ENCODE data around the gene RPL36. TPM values are rescaled to one million over a fixed set of nuclear protein-coding genes. Genes with fewer than 3 reads are reported as not detected.

RPL36 gene
- 215 and 555 TPM in 2 replicates for total RNA-seq

DNA sequence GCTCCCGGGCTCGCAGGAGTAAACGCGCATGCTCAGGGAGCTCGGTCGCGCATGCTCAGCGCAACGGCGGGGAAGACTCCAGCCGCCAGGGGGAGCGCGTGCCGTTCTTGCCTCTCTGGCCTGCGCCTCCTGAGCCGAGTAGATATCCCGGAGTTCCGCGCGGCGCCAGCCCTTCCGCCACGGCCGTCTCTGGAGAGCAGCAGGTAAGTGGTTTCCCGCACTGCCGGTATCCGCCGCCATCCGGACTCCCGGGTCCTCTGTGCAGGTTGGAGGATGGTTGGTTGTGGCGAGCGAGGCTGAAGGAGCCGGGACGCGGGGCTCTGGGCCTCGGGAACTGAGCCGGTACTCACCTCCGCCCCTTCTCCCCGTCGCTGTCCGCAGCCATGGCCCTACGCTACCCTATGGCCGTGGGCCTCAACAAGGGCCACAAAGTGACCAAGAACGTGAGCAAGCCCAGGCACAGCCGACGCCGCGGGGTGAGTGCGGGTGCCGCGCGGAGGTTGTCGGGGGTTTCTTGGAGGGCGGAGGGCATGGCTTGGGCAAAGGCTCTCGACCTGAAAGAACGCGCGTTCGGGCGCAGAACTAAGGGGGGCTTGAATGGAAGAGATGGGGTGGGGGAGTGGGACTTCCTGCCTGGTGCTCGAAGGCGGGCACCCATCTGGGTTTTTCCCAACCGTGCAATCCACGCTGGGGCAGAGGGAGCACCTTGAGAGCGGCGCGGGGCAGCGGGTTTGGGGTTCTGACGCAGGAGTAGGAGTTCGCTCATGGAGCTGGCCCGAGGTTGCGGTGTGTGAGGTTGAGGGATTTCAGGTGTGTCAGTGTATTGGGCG is at the start of gene RPL36:
RPL36 (plus strand) TSS at position 171 of the 830 bp plus-strand sequence; CDS start at position 384, 213 bp downstream.

DNA sequence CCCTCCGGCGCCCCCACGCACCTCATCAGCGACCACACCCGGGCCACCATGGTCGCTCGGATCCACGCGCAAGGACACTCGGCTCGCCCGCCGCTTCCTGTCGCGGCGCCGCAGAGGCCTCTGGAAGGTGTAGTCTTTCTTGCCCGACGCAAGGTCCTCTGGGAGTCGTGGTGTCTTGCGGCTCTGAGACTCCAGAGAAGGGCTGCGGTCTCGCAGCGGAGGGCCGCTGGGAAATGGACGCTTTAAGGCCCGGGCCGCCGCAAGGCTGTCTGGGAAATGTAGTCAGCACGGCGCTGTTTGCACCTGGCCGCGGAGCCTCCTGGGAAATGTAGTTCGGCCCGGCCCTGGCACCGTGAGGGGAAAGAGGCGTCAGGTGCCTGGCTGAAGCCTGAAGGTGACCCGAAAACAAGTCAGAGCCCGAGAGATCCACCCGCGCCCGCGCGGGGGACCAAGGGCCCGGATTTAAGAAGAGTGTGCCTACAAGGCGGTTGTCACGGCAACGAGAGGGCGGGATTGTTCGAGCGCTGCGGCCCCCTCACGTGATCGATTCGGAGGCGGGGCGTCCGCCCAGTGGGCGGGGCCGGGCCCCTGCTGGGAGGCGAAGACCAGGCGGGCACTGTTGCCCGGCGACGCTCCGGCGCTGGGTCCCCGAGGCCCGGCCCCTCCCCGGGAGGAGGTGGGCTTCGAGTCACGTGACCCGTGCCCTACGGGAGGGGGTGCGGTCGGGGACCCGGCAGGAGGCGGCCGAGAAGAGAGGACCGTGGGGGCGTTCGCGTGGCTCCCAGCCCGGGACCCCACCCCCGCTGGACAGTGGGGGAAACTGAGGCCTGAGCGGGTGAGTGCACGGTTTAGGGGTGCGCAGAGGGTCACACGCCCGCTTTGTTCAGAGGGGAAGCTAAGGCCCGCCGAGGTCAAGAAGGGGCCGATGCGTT is 9.4 kb upstream of the RPL36 start, which contains the start of the genes HSD11B1L and MICOS13:
HSD11B1L (plus strand) TSS at position 591 of the 932 bp plus-strand sequence. CDS start 3,806 bp downstream, outside the sequence.
MICOS13 (minus strand) TSS at position 80 of the 932 bp plus-strand sequence; CDS start at position 50, 30 bp downstream.

GRCh38 chr19:5719961-5720790 is 30.1 kb downstream of the RPL36 start, which contains the start of the genes CATSPERD and LONP1:
Gene CATSPERD, plus strand, starts transcription at chr19:5720637. Its CDS starts 101 bp downstream, at chr19:5720738.
Gene LONP1, minus strand, starts transcription at chr19:5720146. Its CDS starts 14 bp downstream, at chr19:5720132.

Other genes starting within 250 kb of the RPL36 start
- gene ZNRF4, start 234.9 kb upstream of the RPL36 start, total RNA-seq = not detected in 2 replicates
- gene TINCR, start 122.3 kb upstream of the RPL36 start, total RNA-seq = 0.09 TPM in 1 of 2 replicates, not detected in the other
- gene SAFB2, start 67.5 kb upstream of the RPL36 start, total RNA-seq = 37.4 and 50.6 TPM in 2 replicates
- 36.5 and 44.3 TPM in 2 replicates for gene SAFB, start 67.2 kb upstream of the RPL36 start, total RNA-seq
- 12.9 and 28.5 TPM in 2 replicates for gene MICOS13, start 9.8 kb upstream of the RPL36 start, total RNA-seq
- 8.7 and 21.7 TPM in 2 replicates for gene HSD11B1L, start 9.3 kb upstream of the RPL36 start, total RNA-seq
- gene LONP1, start 29.9 kb downstream of the RPL36 start, total RNA-seq = 169 and 180 TPM in 2 replicates
- gene CATSPERD, start 30.3 kb downstream of the RPL36 start, total RNA-seq = not detected in 2 replicates
- gene PRR22, start 94.5 kb downstream of the RPL36 start, total RNA-seq = 0.18 and 0.30 TPM in 2 replicates
- gene DUS3L, start 100.9 kb downstream of the RPL36 start, total RNA-seq = 13.7 and 14.3 TPM in 2 replicates
- not detected in 2 replicates for gene NRTN, start 114.8 kb downstream of the RPL36 start, total RNA-seq
- not detected in 2 replicates for gene FUT6, start 149.4 kb downstream of the RPL36 start, total RNA-seq
- not detected in 2 replicates for gene FUT3, start 161.2 kb downstream of the RPL36 start, total RNA-seq
- gene FUT5, start 180.2 kb downstream of the RPL36 start, total RNA-seq = not detected in 2 replicates
- 146 and 201 TPM in 2 replicates for gene NDUFA11, start 213.5 kb downstream of the RPL36 start, total RNA-seq
- gene VMAC, start 214.6 kb downstream of the RPL36 start, total RNA-seq = 3.5 and 5.0 TPM in 2 replicates
- gene CAPS, start 224.0 kb downstream of the RPL36 start, total RNA-seq = 1.9 and 2.4 TPM in 2 replicates

All from smooth muscle cell of the umbilical artery (primary cell).